ENCODE results near the gene RSU1. TPM values are rescaled to one million over a fixed set of nuclear protein-coding genes. Genes with fewer than 3 reads are reported as not detected.

RSU1 gene
- total and polyA plus RNA-seq, 10 of the 15 experiments (the other 5 are each of a cell fraction or from before 2014, with no cell fraction given) = 49.2 to 139 (median 81.3) TPM

- POLR2A ChIA-PET = no interaction called here
- SMC1A ChIA-PET (ENCODE audit: uncharacterized antibody, unreplicated experiment) = no interaction called here
- BruUV-seq (replicated peaks) = no TSS peak
- no peak overlapping the region for H3K9ac ChIP-seq (ENCODE audit: control insufficient read depth, insufficient read depth, low read length)
- TF ChIP-seq RELA (IDR thresholded peaks at IDR 0.05; ENCODE audit: borderline replicate concordance, partially characterized antibody) = no peak
- no peak for TF ChIP-seq NKRF (conservative IDR thresholded peaks at IDR 0.05)
- no peak for TF ChIP-seq NR2C2 (IDR thresholded peaks at IDR 0.05; ENCODE audit: borderline replicate concordance, control insufficient read depth, insufficient read length, low read depth)
- TF ChIP-seq RAD51 (IDR thresholded peaks at IDR 0.05) = no peak
- no peak for TF ChIP-seq MXI1 (IDR thresholded peaks at IDR 0.05; ENCODE audit: low read depth, low read length)
- TF ChIP-seq ETV6 (conservative IDR thresholded peaks at IDR 0.05 in 1 of 2, IDR thresholded peaks at IDR 0.05 in 1 of 2; ENCODE audit: borderline replicate concordance in 1 of 2, low read depth in 1 of 2) = no peak
- TF ChIP-seq IKZF2 (IDR thresholded peaks at IDR 0.05) = no peak
- TF ChIP-seq SMC3 (IDR thresholded peaks at IDR 0.05; ENCODE audit: borderline replicate concordance, low read length) = no peak
- TF ChIP-seq IRF5 (IDR thresholded peaks at IDR 0.05; ENCODE audit: borderline replicate concordance) = no peak
- no peak for TF ChIP-seq POU2F2 (IDR thresholded peaks at IDR 0.05; ENCODE audit: borderline replicate concordance, low read depth, low read length)
- TF ChIP-seq DPF2 (IDR thresholded peaks at IDR 0.05) = no peak
- TF ChIP-seq MYC (IDR thresholded peaks at IDR 0.05; ENCODE audit: insufficient read depth, insufficient read length, insufficient replicate concordance, low read length, severe bottlenecking) = no peak
- no peak for TF ChIP-seq FOS (IDR thresholded peaks at IDR 0.05; ENCODE audit: borderline replicate concordance, extremely low read depth, insufficient read length)
- TF ChIP-seq, protein P1, sequence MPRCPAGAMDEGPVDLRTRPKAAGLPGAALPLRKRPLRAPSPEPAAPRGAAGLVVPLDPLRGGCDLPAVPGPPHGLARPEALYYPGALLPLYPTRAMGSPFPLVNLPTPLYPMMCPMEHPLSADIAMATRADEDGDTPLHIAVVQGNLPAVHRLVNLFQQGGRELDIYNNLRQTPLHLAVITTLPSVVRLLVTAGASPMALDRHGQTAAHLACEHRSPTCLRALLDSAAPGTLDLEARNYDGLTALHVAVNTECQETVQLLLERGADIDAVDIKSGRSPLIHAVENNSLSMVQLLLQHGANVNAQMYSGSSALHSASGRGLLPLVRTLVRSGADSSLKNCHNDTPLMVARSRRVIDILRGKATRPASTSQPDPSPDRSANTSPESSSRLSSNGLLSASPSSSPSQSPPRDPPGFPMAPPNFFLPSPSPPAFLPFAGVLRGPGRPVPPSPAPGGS (IDR thresholded peaks at IDR 0.05; ENCODE audit: borderline replicate concordance, insufficient read depth, low read depth, low read length, poor library complexity, severe bottlenecking) = no peak
- no peak for TF ChIP-seq MEF2B (IDR thresholded peaks at IDR 0.05; ENCODE audit: partially characterized antibody, poor library complexity, severe bottlenecking)
- no peak for TF ChIP-seq MTA2 (IDR thresholded peaks at IDR 0.05; ENCODE audit: low read depth)
- no peak for TF ChIP-seq NFIC (IDR thresholded peaks at IDR 0.05; ENCODE audit: low read depth, low read length)
- ATAC-seq (no peak), FAIRE-seq (no peak), DNase-seq (ENCODE audit: low read depth, low spot score) (no peak)
- H3K27me3 ChIP-seq (replicated peaks in 1 of 2; ENCODE audit: control insufficient read depth in 2 of 2, insufficient read depth in 2 of 2, low read length in 1 of 2) = no peaks in the 10 kb centered on the region
- H2AFZ ChIP-seq (ENCODE audit: control insufficient read depth, low read depth, low read length) = no peak overlapping the region
- no peaks in the 10 kb centered on the region; a peak in 1 of 4 replicates for H3K36me3 ChIP-seq (ENCODE audit: control insufficient read depth in 2 of 2, insufficient read depth in 2 of 2, low read length in 1 of 2)
- RAD21 ChIA-PET (ENCODE audit: unreplicated experiment) = no interaction called here
- H3K27ac ChIP-seq (ENCODE audit: control insufficient read depth, insufficient read depth) = no peak overlapping the region
- no peak overlapping the region for H3K4me3 ChIP-seq
- in situ Hi-C loops (cut with MboI) (no loop called here), intact Hi-C loops (cut with micrococcal nuclease; ENCODE audit: unreplicated experiment) (no loop called here)
- peaks cover 5% of the 10 kb centered on the region for H3K4me1 ChIP-seq (ENCODE audit: control insufficient read depth, insufficient read depth, low read length)
- no peaks in the 10 kb centered on the region for H4K20me1 ChIP-seq (ENCODE audit: control insufficient read depth, insufficient read depth)
- H3K79me2 ChIP-seq (ENCODE audit: control insufficient read depth, insufficient read depth, low read length) = no peaks in the 10 kb centered on the region
- H3K4me2 ChIP-seq (ENCODE audit: control insufficient read depth, insufficient read depth) = no peak overlapping the region
- CTCF ChIA-PET = no interaction called here
- H3K9me3 ChIP-seq (replicated peaks; ENCODE audit: control insufficient read depth, insufficient read depth, low read length) = no peaks in the 10 kb centered on the region
- WGBS (ENCODE audit: insufficient coverage, insufficient replicate concordance, low lambda C conversion rate, missing lambda C conversion rate) = 86% methylated on average over 3 of the region's 3 CpGs
Observed at GRCh38 chr10:16656895-16657294, 160.3 kb downstream of the RSU1 start.
